Measurements from ENCODE around the gene ZNF626.

DNA sequence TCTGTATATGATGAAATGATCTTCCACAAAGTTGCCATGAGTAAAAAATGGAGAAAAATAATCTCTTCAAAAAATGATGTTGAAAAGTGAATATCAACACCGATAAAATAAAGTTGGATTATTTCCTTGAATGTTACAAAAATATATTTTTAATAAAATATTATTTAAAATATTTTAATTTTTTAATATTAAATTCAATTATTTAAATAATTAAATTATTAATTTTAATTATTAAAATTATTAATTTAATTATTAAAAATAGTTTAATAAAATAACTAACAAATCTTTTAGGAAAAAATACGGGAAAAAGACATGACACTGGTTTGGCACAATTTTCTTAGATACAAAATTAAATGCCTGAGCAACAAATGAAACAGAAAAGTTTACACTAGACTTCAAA lies 21.3 kb downstream of the ZNF626 start:
- TF ChIP-seq, protein P1, sequence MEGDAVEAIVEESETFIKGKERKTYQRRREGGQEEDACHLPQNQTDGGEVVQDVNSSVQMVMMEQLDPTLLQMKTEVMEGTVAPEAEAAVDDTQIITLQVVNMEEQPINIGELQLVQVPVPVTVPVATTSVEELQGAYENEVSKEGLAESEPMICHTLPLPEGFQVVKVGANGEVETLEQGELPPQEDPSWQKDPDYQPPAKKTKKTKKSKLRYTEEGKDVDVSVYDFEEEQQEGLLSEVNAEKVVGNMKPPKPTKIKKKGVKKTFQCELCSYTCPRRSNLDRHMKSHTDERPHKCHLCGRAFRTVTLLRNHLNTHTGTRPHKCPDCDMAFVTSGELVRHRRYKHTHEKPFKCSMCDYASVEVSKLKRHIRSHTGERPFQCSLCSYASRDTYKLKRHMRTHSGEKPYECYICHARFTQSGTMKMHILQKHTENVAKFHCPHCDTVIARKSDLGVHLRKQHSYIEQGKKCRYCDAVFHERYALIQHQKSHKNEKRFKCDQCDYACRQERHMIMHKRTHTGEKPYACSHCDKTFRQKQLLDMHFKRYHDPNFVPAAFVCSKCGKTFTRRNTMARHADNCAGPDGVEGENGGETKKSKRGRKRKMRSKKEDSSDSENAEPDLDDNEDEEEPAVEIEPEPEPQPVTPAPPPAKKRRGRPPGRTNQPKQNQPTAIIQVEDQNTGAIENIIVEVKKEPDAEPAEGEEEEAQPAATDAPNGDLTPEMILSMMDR (IDR thresholded peaks at IDR 0.05) = no peak
- TF ChIP-seq EP300 (IDR thresholded peaks at IDR 0.05) = no peak
- TF ChIP-seq POLR2AphosphoS5 (IDR thresholded peaks at IDR 0.05) = no peak
- TF ChIP-seq POLR2A (IDR thresholded peaks at IDR 0.05) = no peak
